Skeletal muscle tissue (tissue), 4 donors: ENCODE data around the gene TUBAL3. TPM values are rescaled to one million over a fixed set of nuclear protein-coding genes. Genes with fewer than 3 reads are reported as not detected.

Source experiments
- H3K27ac ChIP-seq: one replicate; pipeline ENCODE4 v1.7.0; 2013; ENCODE audit warnings: mild to moderate bottlenecking, low read depth, low read length, inconsistent platforms
- H3K27me3 ChIP-seq, 3 donors: one replicate each; pipeline ENCODE4 v1.7.0; 2013; ENCODE audit warnings: low read length in 3 of 3; ENCODE audit not compliant: control insufficient read depth in 3 of 3, insufficient read depth in 3 of 3
- H3K36me3 ChIP-seq, 3 donors: one replicate each; pipeline ENCODE4 v1.7.0; 2013; ENCODE audit warnings: low read length in 3 of 3; ENCODE audit not compliant: control insufficient read depth in 3 of 3, insufficient read depth in 3 of 3
- H3K4me1 ChIP-seq, 3 donors: one replicate each; pipeline ENCODE4 v1.7.0; 2013; ENCODE audit warnings: low read length in 3 of 3, mild to moderate bottlenecking in 3 of 3; ENCODE audit not compliant: control insufficient read depth in 3 of 3, insufficient read depth in 3 of 3
- H3K4me3 ChIP-seq, 3 donors: one replicate each; pipeline ENCODE4 v1.7.0; 2013; ENCODE audit warnings: low read length in 3 of 3
- H3K9ac ChIP-seq, 3 donors: one replicate each; pipeline ENCODE4 v1.7.0; 2013; ENCODE audit warnings: low read length in 3 of 3, mild to moderate bottlenecking in 3 of 3, moderate library complexity in 2 of 3, low read depth in 1 of 3
- H3K9me3 ChIP-seq, 3 donors: one replicate each; pipeline ENCODE4 v1.7.0; 2013; ENCODE audit warnings: low read length in 3 of 3; ENCODE audit not compliant: control insufficient read depth in 3 of 3
- total RNA-seq: library from RNA; depleted of rRNA; stranded (reverse); fragments of >200 nt; gene quantifications from one replicate; pipeline ENCODE4 v1.2.3, GENCODE V29; 2014
- donor health status: Osteomylitis.

Gene TUBAL3
- total RNA-seq, 1 donor from 2014 or later: not detected

GRCh38 chr10:5346881-5347280, 57.7 kb downstream of the TUBAL3 start:
- Histone ChIP-seq H3K9me3 (no peaks in the 10 kb centered on the region), H3K9ac (no peak overlapping the region), H3K27me3 (no peaks in the 10 kb centered on the region), H3K4me1 (no peaks in the 10 kb centered on the region), H3K4me3 (no peak overlapping the region), H3K27ac (no peak overlapping the region), H3K36me3 (no peaks in the 10 kb centered on the region)

- Histone ChIP-seq H3K9ac (no peak overlapping the region), H3K9me3 (no peaks in the 10 kb centered on the region), H3K27ac (no peak overlapping the region), H3K36me3 (no peaks in the 10 kb centered on the region), H3K4me1 (no peaks in the 10 kb centered on the region), H3K4me3 (no peak overlapping the region), H3K27me3 (no peaks in the 10 kb centered on the region)
These were observed 59.9 kb downstream of the TUBAL3 start for GRCh38 chr10:5344746-5345145.

- Histone ChIP-seq H3K36me3 (no peaks in the 10 kb centered on the region), H3K27ac (no peak overlapping the region), H3K4me1 (no peaks in the 10 kb centered on the region), H3K27me3 (no peaks in the 10 kb centered on the region), H3K4me3 (no peak overlapping the region), H3K9ac (no peak overlapping the region), H3K9me3 (no peaks in the 10 kb centered on the region)
These were observed 60.6 kb downstream of the TUBAL3 start for GRCh38 chr10:5343979-5344378.

GRCh38 chr10:5343561-5343960, 61.1 kb downstream of the TUBAL3 start:
- H3K9me3 ChIP-seq: no peaks in the 10 kb centered on the region
- H3K27me3 ChIP-seq: no peaks in the 10 kb centered on the region
- no peaks in the 10 kb centered on the region for H3K4me1 ChIP-seq
- no peak overlapping the region for H3K27ac ChIP-seq
- H3K36me3 ChIP-seq: no peaks in the 10 kb centered on the region
- H3K4me3 ChIP-seq: no peak overlapping the region
- no peak overlapping the region for H3K9ac ChIP-seq

Other genes starting within 250 kb of the TUBAL3 start
- gene AKR1C8, start 219.7 kb downstream of the TUBAL3 start, total RNA-seq: not detected
- not detected for gene AKR1C4, start 208.0 kb downstream of the TUBAL3 start, total RNA-seq
- not detected for gene UCN3, start 39.9 kb downstream of the TUBAL3 start, total RNA-seq
- 79.3 TPM for gene NET1, start 7.7 kb upstream of the TUBAL3 start, total RNA-seq
- gene CALML5, start 94.7 kb upstream of the TUBAL3 start, total RNA-seq: not detected
- not detected for gene CALML3, start 120.1 kb upstream of the TUBAL3 start, total RNA-seq